ENCODE data around the gene GFRA3.
"Not testable (repeated sequence)": the region's sequence is repeated elsewhere in the genome, so short reads cannot be mapped to it uniquely, and the experiment has no call there.

The GFRA3 gene

DNA sequence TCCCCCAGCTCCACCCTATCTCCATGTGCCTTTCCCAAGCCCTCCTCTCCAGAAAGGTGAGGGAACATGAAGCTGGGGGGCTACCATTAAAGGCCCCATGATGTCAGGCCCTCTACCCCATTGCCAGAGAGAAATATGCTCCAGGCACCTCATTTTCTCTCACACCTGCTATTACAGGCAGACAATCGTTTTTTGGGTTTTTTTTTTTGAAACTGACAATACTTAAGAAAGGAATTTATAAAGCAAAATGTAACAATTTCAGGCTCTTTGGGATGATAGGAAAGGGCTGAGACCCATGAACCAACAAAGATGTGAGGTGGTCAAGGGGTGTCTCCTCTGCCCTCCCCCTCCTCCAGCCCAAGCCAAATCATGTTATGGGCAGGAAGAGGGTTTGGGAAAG, 1.5 kb upstream of the GFRA3 start:
- Histone ChIP-seq H3K9me3 (replicated peaks; ENCODE audit: low read length) (no peaks in the 10 kb centered on the region), H3K4me3 (ENCODE audit: low read length) (no peak overlapping the region), H3K4me2 (ENCODE audit: low read length) (no peak overlapping the region), H3K27me3 (ENCODE audit: control insufficient read depth, insufficient read depth, low read length) (peaks cover 23% of the 10 kb centered on the region), H3K9ac (ENCODE audit: low read depth, low read length) (no peak overlapping the region), H3K36me3 (ENCODE audit: insufficient read depth, low read length) (no peaks in the 10 kb centered on the region), H3K4me1 (ENCODE audit: control insufficient read depth, insufficient read depth, low read length) (peaks cover 4% of the 10 kb centered on the region)

- Histone ChIP-seq H3K9me3 (replicated peaks; ENCODE audit: low read length) (no peaks in the 10 kb centered on the region), H3K4me2 (ENCODE audit: low read length) (no peak overlapping the region), H3K9ac (ENCODE audit: low read depth, low read length) (no peak overlapping the region), H3K4me3 (ENCODE audit: low read length) (no peak overlapping the region), H3K27me3 (ENCODE audit: control insufficient read depth, insufficient read depth, low read length) (peaks cover 23% of the 10 kb centered on the region), H3K4me1 (ENCODE audit: control insufficient read depth, insufficient read depth, low read length) (peaks cover 4% of the 10 kb centered on the region), H3K36me3 (ENCODE audit: insufficient read depth, low read length) (no peaks in the 10 kb centered on the region)
Measured at GRCh38 chr5:138275379-138275782, 960 bp upstream of the GFRA3 start.

DNA sequence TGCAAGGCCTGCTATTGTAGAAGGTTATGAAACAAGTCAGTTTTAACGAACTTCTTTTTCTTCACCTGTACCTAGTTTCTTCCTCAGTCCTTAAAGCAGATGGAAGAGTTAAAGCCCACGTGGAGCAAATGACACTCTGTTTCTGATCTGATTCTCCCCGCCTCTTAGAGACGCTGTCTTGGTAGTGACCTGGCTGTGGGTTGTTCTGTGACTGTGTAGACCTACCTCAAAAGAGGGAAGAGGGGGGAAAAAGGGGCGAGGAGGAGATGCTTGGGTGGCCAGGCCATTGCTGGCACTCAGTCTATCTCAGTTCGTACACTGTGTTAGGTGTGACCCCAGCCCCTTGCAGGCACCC, 610 bp downstream of the GFRA3 start:
- no peak overlapping the region for H3K9ac ChIP-seq (ENCODE audit: low read depth, low read length)
- peaks cover 4% of the 10 kb centered on the region for H3K4me1 ChIP-seq (ENCODE audit: control insufficient read depth, insufficient read depth, low read length)
- peak overlapping the region; percentile 61 for H3K4me3 ChIP-seq (ENCODE audit: low read length)
- peaks cover 23% of the 10 kb centered on the region for H3K27me3 ChIP-seq (ENCODE audit: control insufficient read depth, insufficient read depth, low read length)
- no peaks in the 10 kb centered on the region for H3K9me3 ChIP-seq (replicated peaks; ENCODE audit: low read length)
- H3K4me2 ChIP-seq (ENCODE audit: low read length): peak overlapping the region; percentile 81
- no peaks in the 10 kb centered on the region for H3K36me3 ChIP-seq (ENCODE audit: insufficient read depth, low read length)

DNA sequence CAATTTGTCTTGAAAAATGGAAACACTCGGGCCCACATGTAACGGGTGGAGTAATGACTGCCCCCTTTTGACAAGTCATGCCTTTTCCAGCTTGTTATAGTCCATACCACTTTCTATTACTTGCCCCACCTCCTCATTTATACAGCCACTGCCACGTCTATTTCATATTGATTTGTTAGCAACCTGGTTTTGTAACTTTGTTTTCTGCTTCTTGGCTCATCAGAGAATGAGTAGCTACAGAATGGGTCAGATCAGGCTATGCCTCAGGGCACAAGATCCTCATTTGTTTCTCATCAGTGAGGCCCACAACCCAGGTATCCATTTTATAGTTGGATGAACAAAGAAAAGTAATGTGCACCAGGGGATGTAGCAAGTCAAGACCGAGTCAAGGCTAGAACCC, 1.7 kb downstream of the GFRA3 start:
- Histone ChIP-seq H3K27me3 (ENCODE audit: control insufficient read depth, insufficient read depth, low read length) (peaks cover 24% of the 10 kb centered on the region), H3K4me1 (ENCODE audit: control insufficient read depth, insufficient read depth, low read length) (peaks cover 4% of the 10 kb centered on the region), H3K9ac (ENCODE audit: low read depth, low read length) (no peak overlapping the region), H3K4me3 (ENCODE audit: low read length) (no peak overlapping the region), H3K4me2 (ENCODE audit: low read length) (no peak overlapping the region), H3K9me3 (replicated peaks; ENCODE audit: low read length) (no peaks in the 10 kb centered on the region), H3K36me3 (ENCODE audit: insufficient read depth, low read length) (no peaks in the 10 kb centered on the region)

GRCh38 chr5:138271281-138271680, 3.1 kb downstream of the GFRA3 start:
- Histone ChIP-seq H3K4me1 (ENCODE audit: control insufficient read depth, insufficient read depth, low read length) (peaks cover 4% of the 10 kb centered on the region), H3K27me3 (ENCODE audit: control insufficient read depth, insufficient read depth, low read length) (peaks cover 32% of the 10 kb centered on the region), H3K9me3 (replicated peaks; ENCODE audit: low read length) (no peaks in the 10 kb centered on the region), H3K9ac (ENCODE audit: low read depth, low read length) (no peak overlapping the region), H3K4me3 (ENCODE audit: low read length) (no peak overlapping the region), H3K4me2 (ENCODE audit: low read length) (no peak overlapping the region), H3K36me3 (ENCODE audit: insufficient read depth, low read length) (no peaks in the 10 kb centered on the region)

GRCh38 chr5:138264183-138264582, 10.2 kb downstream of the GFRA3 start:
- no peaks in the 10 kb centered on the region for H3K9me3 ChIP-seq (replicated peaks; ENCODE audit: low read length)
- peaks cover 33% of the 10 kb centered on the region for H3K27me3 ChIP-seq (ENCODE audit: control insufficient read depth, insufficient read depth, low read length)
- H3K4me2 ChIP-seq (ENCODE audit: low read length): no peak overlapping the region
- H3K9ac ChIP-seq (ENCODE audit: low read depth, low read length): no peak overlapping the region
- H3K4me3 ChIP-seq (ENCODE audit: low read length): no peak overlapping the region
- H3K4me1 ChIP-seq (ENCODE audit: control insufficient read depth, insufficient read depth, low read length): no peaks in the 10 kb centered on the region
- no peaks in the 10 kb centered on the region for H3K36me3 ChIP-seq (ENCODE audit: insufficient read depth, low read length)

DNA sequence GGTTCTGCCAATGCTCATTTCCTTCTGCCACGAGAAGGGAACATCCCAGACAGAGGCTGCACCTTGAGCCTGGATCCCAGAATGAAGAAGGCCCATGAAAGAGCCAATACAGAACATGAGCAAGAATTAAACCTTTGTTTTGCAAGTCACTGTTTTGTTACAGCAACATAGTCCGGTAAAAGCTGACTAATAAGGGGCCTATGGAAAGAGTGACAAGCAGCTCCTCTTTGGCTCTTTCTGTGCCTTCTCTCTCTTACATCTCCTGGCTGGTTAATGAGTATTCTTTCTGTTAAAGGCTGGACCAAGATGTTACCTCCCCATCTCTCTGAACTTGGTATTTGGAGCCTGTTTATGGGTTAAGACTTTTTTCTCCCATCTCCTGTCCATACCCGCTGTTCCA, 10.8 kb downstream of the GFRA3 start:
- Histone ChIP-seq H3K4me2 (ENCODE audit: low read length) (no peak overlapping the region), H3K9me3 (replicated peaks; ENCODE audit: low read length) (no peaks in the 10 kb centered on the region), H3K4me3 (ENCODE audit: low read length) (no peak overlapping the region), H3K9ac (ENCODE audit: low read depth, low read length) (no peak overlapping the region), H3K36me3 (ENCODE audit: insufficient read depth, low read length) (no peaks in the 10 kb centered on the region), H3K27me3 (ENCODE audit: control insufficient read depth, insufficient read depth, low read length) (peaks cover 39% of the 10 kb centered on the region), H3K4me1 (ENCODE audit: control insufficient read depth, insufficient read depth, low read length) (no peaks in the 10 kb centered on the region)

- Histone ChIP-seq H3K4me3 (ENCODE audit: low read length) (no peak overlapping the region), H3K36me3 (ENCODE audit: insufficient read depth, low read length) (no peaks in the 10 kb centered on the region), H3K27me3 (ENCODE audit: control insufficient read depth, insufficient read depth, low read length) (peaks cover 43% of the 10 kb centered on the region), H3K4me1 (ENCODE audit: control insufficient read depth, insufficient read depth, low read length) (no peaks in the 10 kb centered on the region), H3K9me3 (replicated peaks; ENCODE audit: low read length) (no peaks in the 10 kb centered on the region), H3K4me2 (ENCODE audit: low read length) (no peak overlapping the region), H3K9ac (ENCODE audit: low read depth, low read length) (no peak overlapping the region)
Measured at GRCh38 chr5:138258704-138259292, 15.6 kb downstream of the GFRA3 start.

DNA sequence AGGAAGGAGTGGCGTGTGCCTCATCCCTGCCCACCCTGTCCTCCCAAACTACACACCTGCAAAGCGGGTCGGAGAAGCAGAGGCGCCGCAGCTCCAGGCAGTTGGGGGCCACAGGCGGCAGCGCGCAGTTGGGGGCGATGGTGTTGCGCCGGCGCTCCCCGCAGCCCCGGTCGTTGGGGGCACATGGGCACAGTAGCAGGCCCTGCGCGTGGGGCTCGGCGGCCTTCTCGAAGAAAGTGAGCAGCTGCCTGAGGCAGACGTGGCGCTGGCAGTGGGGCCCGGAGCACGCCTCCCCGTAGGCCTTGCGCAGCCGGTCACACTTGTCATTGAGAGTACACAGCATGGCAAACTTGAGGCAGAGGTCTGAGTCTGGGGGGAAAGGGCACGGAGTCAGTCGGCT, 16.8 kb downstream of the GFRA3 start:
- H3K4me1 ChIP-seq (ENCODE audit: control insufficient read depth, insufficient read depth, low read length): no peaks in the 10 kb centered on the region
- H3K36me3 ChIP-seq (ENCODE audit: insufficient read depth, low read length): no peaks in the 10 kb centered on the region

GRCh38 chr5:138252944-138253343, 21.5 kb downstream of the GFRA3 start:
- Histone ChIP-seq H3K9me3 (replicated peaks; ENCODE audit: low read length) (no peaks in the 10 kb centered on the region), H3K9ac (ENCODE audit: low read depth, low read length) (no peak overlapping the region), H3K4me1 (ENCODE audit: control insufficient read depth, insufficient read depth, low read length) (no peaks in the 10 kb centered on the region), H3K4me3 (ENCODE audit: low read length) (no peak overlapping the region), H3K36me3 (ENCODE audit: insufficient read depth, low read length) (no peaks in the 10 kb centered on the region), H3K4me2 (ENCODE audit: low read length) (no peak overlapping the region), H3K27me3 (ENCODE audit: control insufficient read depth, insufficient read depth, low read length) (peaks cover 42% of the 10 kb centered on the region)

More for the DNA sequence above, 16.8 kb downstream of the GFRA3 start:
- H3K9me3 ChIP-seq (replicated peaks; ENCODE audit: low read length): no peaks in the 10 kb centered on the region
- H3K4me3 ChIP-seq (ENCODE audit: low read length): no peak overlapping the region
- no peak overlapping the region for H3K4me2 ChIP-seq (ENCODE audit: low read length)
- H3K27me3 ChIP-seq (ENCODE audit: control insufficient read depth, insufficient read depth, low read length): peaks cover 51% of the 10 kb centered on the region
- no peak overlapping the region for H3K9ac ChIP-seq (ENCODE audit: low read depth, low read length)

- H3K9ac ChIP-seq (ENCODE audit: low read depth, low read length); H3K9me3 ChIP-seq (replicated peaks; ENCODE audit: low read length); H3K4me3 ChIP-seq (ENCODE audit: low read length); H3K4me2 ChIP-seq (ENCODE audit: low read length); H3K36me3 ChIP-seq (ENCODE audit: insufficient read depth, low read length); H3K4me1 ChIP-seq (ENCODE audit: control insufficient read depth, insufficient read depth, low read length): not testable (repeated sequence)
- peaks cover 18% of the 10 kb centered on the region for H3K27me3 ChIP-seq (ENCODE audit: control insufficient read depth, insufficient read depth, low read length)
Measured at GRCh38 chr5:138247800-138248199, 26.6 kb downstream of the GFRA3 start.

DNA sequence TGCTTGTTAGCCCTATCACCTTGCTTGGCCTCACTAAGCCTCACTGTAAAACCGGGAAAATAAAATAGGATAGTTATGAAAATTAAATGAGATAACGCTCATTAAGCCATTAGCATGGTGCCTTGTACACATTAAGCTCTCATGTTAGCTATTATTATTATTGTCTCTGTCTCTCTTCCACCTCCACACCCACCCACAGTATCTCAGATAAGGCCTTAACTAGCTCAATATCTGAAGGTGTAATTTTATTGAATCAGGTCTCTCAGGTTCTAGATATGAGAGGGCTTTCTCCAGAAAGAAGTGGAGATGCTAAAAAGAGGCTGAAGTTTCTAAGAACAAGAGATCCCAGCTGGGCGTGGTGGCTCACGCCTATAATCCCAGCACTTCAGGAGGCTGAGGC, 27.6 kb downstream of the GFRA3 start:
- Histone ChIP-seq H3K9me3 (replicated peaks; ENCODE audit: low read length) (no peaks in the 10 kb centered on the region), H3K4me2 (ENCODE audit: low read length) (no peak overlapping the region), H3K36me3 (ENCODE audit: insufficient read depth, low read length) (no peaks in the 10 kb centered on the region), H3K4me1 (ENCODE audit: control insufficient read depth, insufficient read depth, low read length) (peaks cover 5% of the 10 kb centered on the region), H3K27me3 (ENCODE audit: control insufficient read depth, insufficient read depth, low read length) (peaks cover 20% of the 10 kb centered on the region), H3K9ac (ENCODE audit: low read depth, low read length) (no peak overlapping the region), H3K4me3 (ENCODE audit: low read length) (no peak overlapping the region)

Data from skeletal muscle satellite cell (primary cell).